Trophoblast cell (in vitro differentiated cells and primary cell): ENCODE data around the gene HS3ST5.

Experiments used
- DNase-seq, 2 donors: peaks; one replicate each; pipeline ENCODE4 v3.0.0-alpha.2; 2016
- H2AFZ ChIP-seq: 2 replicates; pipeline ENCODE4 v1.6.1; 2013; ENCODE audit warnings: low read length, moderate library complexity, mild to moderate bottlenecking; ENCODE audit not compliant: insufficient read depth, poor library complexity
- H2AK5ac ChIP-seq: 2 replicates; pipeline ENCODE4 v1.6.1; 2013; ENCODE audit warnings: mild to moderate bottlenecking, low read length
- H2BK120ac ChIP-seq: 2 replicates; pipeline ENCODE4 v1.6.1; 2013; ENCODE audit warnings: low read length, mild to moderate bottlenecking, moderate library complexity; ENCODE audit not compliant: insufficient read depth, poor library complexity
- H2BK12ac ChIP-seq: 2 replicates; pipeline ENCODE4 v1.6.1; 2013; ENCODE audit warnings: mild to moderate bottlenecking, low read length, moderate library complexity
- H2BK5ac ChIP-seq: 2 replicates; pipeline ENCODE4 v1.6.1; 2013; ENCODE audit warnings: low read length, low read depth, moderate library complexity, mild to moderate bottlenecking; ENCODE audit not compliant: poor library complexity
- H3K14ac ChIP-seq: 2 replicates; pipeline ENCODE4 v1.6.1; 2013; ENCODE audit warnings: mild to moderate bottlenecking, low read length
- H3K18ac ChIP-seq: 2 replicates; pipeline ENCODE4 v1.6.1; 2013; ENCODE audit warnings: mild to moderate bottlenecking, low read length
- H3K23ac ChIP-seq: 2 replicates; pipeline ENCODE4 v1.6.1; 2013; ENCODE audit warnings: low read length
- H3K27ac ChIP-seq: 2 replicates; pipeline ENCODE4 v1.5.1; 2013; ENCODE audit warnings: low read depth, mild to moderate bottlenecking, inconsistent platforms, low read length, moderate library complexity
- H3K27me3 ChIP-seq: 2 replicates; pipeline ENCODE4 v1.6.1; 2013; ENCODE audit warnings: inconsistent platforms, mild to moderate bottlenecking, low read length, moderate library complexity; ENCODE audit not compliant: insufficient read depth
- H3K36me3 ChIP-seq, 2 experiments: 1 replicate in 1 of 2; 2 replicates in 1 of 2; pipeline ENCODE4 v1.6.1; 2013; ENCODE audit warnings: low read length in 2 of 2, mild to moderate bottlenecking in 2 of 2, moderate library complexity in 1 of 2; ENCODE audit not compliant: insufficient read depth in 2 of 2, control insufficient read depth in 1 of 2
- H3K4ac ChIP-seq: 2 replicates; pipeline ENCODE4 v1.6.1; 2013; ENCODE audit warnings: low read depth, mild to moderate bottlenecking, low read length, moderate library complexity
- H3K4me1 ChIP-seq, 2 experiments: 1 replicate in 1 of 2; 2 replicates in 1 of 2; pipeline ENCODE4 v1.6.1; 2013; ENCODE audit warnings: low read length in 2 of 2, mild to moderate bottlenecking in 2 of 2, moderate library complexity in 1 of 2; ENCODE audit not compliant: insufficient read depth in 2 of 2, control insufficient read depth in 1 of 2
- H3K4me2 ChIP-seq: 2 replicates; pipeline ENCODE4 v1.6.1; 2013; ENCODE audit warnings: inconsistent platforms, mild to moderate bottlenecking, low read length, moderate library complexity
- H3K4me3 ChIP-seq: 2 replicates; pipeline ENCODE4 v1.5.1; 2013; ENCODE audit warnings: mild to moderate bottlenecking, low read depth, low read length, inconsistent platforms
- H3K79me1 ChIP-seq: one replicate; pipeline ENCODE4 v1.6.1; 2013; ENCODE audit warnings: low read length
- H3K79me2 ChIP-seq: 2 replicates; pipeline ENCODE4 v1.6.1; 2013; ENCODE audit warnings: low read length, mild to moderate bottlenecking; ENCODE audit not compliant: control insufficient read depth, insufficient read depth, poor library complexity
- H3K9ac ChIP-seq: 2 replicates; pipeline ENCODE4 v1.6.1; 2013; ENCODE audit warnings: mild to moderate bottlenecking, low read length
- H3K9me3 ChIP-seq: 2 replicates; pipeline ENCODE4 v1.6.1; 2013; ENCODE audit warnings: low read depth, mild to moderate bottlenecking, control low read depth, inconsistent platforms, low read length; ENCODE audit not compliant: insufficient read depth
- H4K12ac ChIP-seq: 2 replicates; pipeline ENCODE4 v1.6.1; 2013; ENCODE audit warnings: low read depth, mild to moderate bottlenecking, low read length, moderate library complexity
- H4K8ac ChIP-seq: 2 replicates; pipeline ENCODE4 v1.6.1; 2013; ENCODE audit warnings: low read depth, mild to moderate bottlenecking, low read length, moderate library complexity
- H4K91ac ChIP-seq: one replicate; pipeline ENCODE4 v1.6.1; 2013; ENCODE audit warnings: low read depth, mild to moderate bottlenecking, low read length, moderate library complexity
- WGBS: extraction: QIAGEN DNeasy Blood & Tissue Kit; methylation state at CpG from one replicate; pipeline ENCODE4 v1.1.7; 2013; ENCODE audit warnings: missing lambda C conversion rate; ENCODE audit not compliant: insufficient read length, insufficient coverage; ENCODE audit errors: extremely low coverage; 5-methylcytosine and 5-hydroxymethylcytosine counted together

HS3ST5 gene

DNA sequence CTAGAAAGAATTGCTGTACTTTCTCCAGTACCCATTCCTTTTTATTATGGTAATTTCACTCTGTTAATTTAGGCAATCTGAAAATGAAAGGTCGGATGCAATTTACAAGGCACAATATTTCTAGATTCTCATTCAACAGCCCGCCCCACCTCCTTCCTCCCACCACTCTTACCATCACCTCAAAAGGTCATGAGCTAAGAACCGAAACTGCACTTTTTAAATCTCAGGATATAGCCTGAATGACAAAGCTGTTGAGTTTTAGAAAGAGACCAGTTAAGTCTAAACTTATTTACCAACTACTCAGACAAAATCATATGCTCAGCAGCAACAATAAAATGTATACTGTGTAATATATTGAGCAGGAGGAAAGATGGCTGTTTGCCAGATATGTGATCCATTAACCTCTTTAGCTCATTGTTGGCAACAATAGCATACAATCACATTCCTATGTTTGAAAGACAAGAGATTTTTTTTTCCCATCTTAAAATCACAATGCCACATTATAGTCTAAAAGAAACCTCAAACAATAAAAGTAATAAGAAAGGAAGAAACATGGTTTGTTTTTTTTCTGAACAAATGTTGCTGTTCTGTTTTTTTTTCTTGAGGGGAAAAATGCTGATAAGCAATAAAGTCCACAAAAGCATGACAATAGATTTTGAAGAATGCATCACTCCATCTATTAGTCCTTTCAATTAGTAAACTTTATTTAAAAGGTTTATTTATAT lies 1.6 kb upstream of the HS3ST5 start:
- H3K9ac ChIP-seq = no peak overlapping the region
- DNase-seq = no peak
- H2BK12ac ChIP-seq = no peak overlapping the region

DNA sequence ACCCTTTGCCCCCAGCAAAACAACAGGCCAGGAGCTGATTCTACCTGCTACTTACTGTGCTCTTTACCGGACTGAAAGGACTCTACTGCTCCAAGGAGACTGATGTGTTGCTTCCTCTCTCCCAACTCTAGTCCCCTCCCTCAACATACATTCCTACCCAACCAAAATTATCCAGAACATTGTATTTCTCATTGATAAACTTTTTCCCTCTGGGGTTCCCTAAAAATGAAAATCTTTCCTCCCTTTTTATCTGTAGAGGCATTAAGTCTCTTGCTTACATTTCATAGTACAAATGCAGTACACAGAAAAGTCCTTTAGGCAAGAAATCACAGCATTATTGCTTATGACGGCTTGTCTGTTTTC lies 940 bp upstream of the HS3ST5 start:
- Histone ChIP-seq H4K8ac (no peak overlapping the region), H3K27me3 (no peaks in the 10 kb centered on the region), H3K36me3 (no peaks in the 10 kb centered on the region), H2BK5ac (no peak overlapping the region), H3K18ac (no peak overlapping the region), H2AFZ (no peak overlapping the region), H4K12ac (no peak overlapping the region), H3K4ac (no peak overlapping the region), H2AK5ac (no peak overlapping the region), H3K4me3 (no peak overlapping the region), H2BK120ac (no peak overlapping the region), H3K23ac (no peak overlapping the region), H3K4me1 (peaks cover 5 to 17% of the 10 kb centered on the region in 2 experiments), H3K9ac (no peak overlapping the region), H3K79me2 (no peaks in the 10 kb centered on the region), H3K27ac (no peak overlapping the region), H3K14ac (no peak overlapping the region), H4K91ac (no peak overlapping the region), H3K79me1 (no peaks in the 10 kb centered on the region), H2BK12ac (no peak overlapping the region), H3K4me2 (peak overlapping the region; percentile 82), H3K9me3 (peaks cover 2% of the 10 kb centered on the region)
- DNase-seq = no peak
- WGBS = no CpG with 5 or more reads among the region's 2 CpGs

More for the DNA sequence above, 1.6 kb upstream of the HS3ST5 start:
- H3K36me3 ChIP-seq = no peaks in the 10 kb centered on the region
- H3K27me3 ChIP-seq = no peaks in the 10 kb centered on the region
- no peak overlapping the region for H2AFZ ChIP-seq
- no peak overlapping the region for H3K4ac ChIP-seq
- H3K18ac ChIP-seq = no peak overlapping the region
- no peak overlapping the region for H3K23ac ChIP-seq
- no peak overlapping the region for H4K12ac ChIP-seq
- no peak overlapping the region for H4K8ac ChIP-seq
- WGBS = no CpG with 5 or more reads among the region's 3 CpGs
- H3K9me3 ChIP-seq = peaks cover 2% of the 10 kb centered on the region
- H3K4me3 ChIP-seq = no peak overlapping the region
- H2BK120ac ChIP-seq = no peak overlapping the region
- no peak overlapping the region for H3K4me2 ChIP-seq
- no peak overlapping the region for H3K14ac ChIP-seq
- no peaks in the 10 kb centered on the region for H3K79me1 ChIP-seq
- H2BK5ac ChIP-seq = no peak overlapping the region
- peaks cover 5 to 17% of the 10 kb centered on the region in 2 experiments for H3K4me1 ChIP-seq
- no peak overlapping the region for H2AK5ac ChIP-seq
- H3K27ac ChIP-seq = no peak overlapping the region
- no peaks in the 10 kb centered on the region for H3K79me2 ChIP-seq
- H4K91ac ChIP-seq = no peak overlapping the region

DNA sequence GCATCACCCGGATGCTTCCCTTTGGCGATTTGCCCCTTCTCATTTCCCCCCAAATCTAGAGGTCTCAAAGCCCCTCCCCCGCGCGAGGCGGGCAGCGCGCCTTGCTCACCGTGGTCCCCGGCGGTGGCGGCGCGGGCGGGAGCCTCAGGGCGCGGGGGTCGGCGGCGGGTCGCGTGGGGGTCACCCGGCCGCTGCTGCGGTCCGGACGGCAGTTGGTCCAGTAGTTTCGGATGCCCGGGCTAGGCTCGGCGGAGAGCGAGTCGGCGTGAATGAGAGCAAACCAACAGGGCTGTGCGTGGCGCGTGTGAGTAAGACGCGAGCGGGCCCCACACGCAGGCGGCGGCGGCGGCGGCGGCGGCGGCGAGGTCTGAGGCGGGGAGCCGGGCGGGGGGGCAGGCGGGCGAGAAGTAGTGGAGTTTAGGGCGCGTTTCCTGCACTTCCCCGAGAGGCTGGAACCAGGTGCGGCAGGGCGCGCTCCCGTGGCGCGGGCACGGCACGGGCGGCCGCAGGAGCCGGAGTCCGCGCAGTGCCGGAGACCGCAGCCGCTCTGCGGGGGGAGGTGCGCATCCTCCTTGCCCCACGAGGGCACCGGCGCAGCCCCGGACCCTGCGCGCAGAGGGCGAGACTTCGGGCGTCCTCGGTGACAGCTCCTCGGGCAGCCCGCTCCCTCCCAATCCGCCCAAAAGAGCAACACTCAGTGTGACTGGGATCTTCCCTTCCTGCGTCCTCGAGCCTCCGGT lies 567 bp downstream of the HS3ST5 start:
- Histone ChIP-seq H4K8ac (peak overlapping the region; percentile 16), H3K14ac (no peak overlapping the region), H3K27me3 (no peaks in the 10 kb centered on the region), H3K4me2 (peak overlapping the region; percentile 82), H2AFZ (peak overlapping the region; percentile 10), H3K36me3 (no peaks in the 10 kb centered on the region), H4K12ac (peak overlapping the region; percentile 45), H3K23ac (no peak overlapping the region), H2BK12ac (no peak overlapping the region), H3K79me2 (no peaks in the 10 kb centered on the region), H3K4me3 (peak overlapping the region; percentile 84), H3K79me1 (no peaks in the 10 kb centered on the region), H2BK5ac (no peak overlapping the region), H3K27ac (no peak overlapping the region), H2BK120ac (no peak overlapping the region), H3K4ac (no peak overlapping the region), H3K4me1 (peaks cover 5 to 17% of the 10 kb centered on the region in 2 experiments), H2AK5ac (no peak overlapping the region), H4K91ac (no peak overlapping the region), H3K9ac (no peak overlapping the region), H3K18ac (no peak overlapping the region), H3K9me3 (peaks cover 2% of the 10 kb centered on the region)
- no CpG with 5 or more reads among the region's 92 CpGs for WGBS
- DNase-seq = peak in 1 of 2 donors; percentile 9

DNA sequence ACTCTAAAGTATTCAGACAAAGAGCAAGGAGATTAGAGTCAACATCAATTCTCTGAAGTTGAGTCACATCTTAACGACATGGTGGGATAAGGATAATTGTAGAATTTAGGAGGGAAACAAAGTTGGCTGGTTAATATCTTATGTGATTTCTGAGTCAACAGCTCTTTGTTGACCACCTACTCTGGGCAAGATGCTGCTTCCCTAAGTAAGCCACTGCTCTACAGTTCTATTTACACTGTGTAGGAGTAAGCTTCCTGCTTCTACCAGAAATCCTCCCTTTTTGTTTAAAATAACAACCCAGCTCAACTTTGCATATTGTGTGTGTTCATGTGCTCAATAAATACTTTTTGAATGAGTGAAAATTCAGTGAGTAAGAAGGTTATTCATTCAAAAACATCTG lies 3.1 kb downstream of the HS3ST5 start:
- H3K27me3 ChIP-seq = no peaks in the 10 kb centered on the region
- no peak overlapping the region for H2AK5ac ChIP-seq
- no peak overlapping the region for H3K4me2 ChIP-seq
- H4K8ac ChIP-seq = no peak overlapping the region
- H3K18ac ChIP-seq = no peak overlapping the region
- H3K4me3 ChIP-seq = no peak overlapping the region
- H3K27ac ChIP-seq = no peak overlapping the region
- no peak overlapping the region for H2AFZ ChIP-seq
- H3K4me1 ChIP-seq = peaks cover 5 to 17% of the 10 kb centered on the region in 2 experiments
- no peak overlapping the region for H3K4ac ChIP-seq
- no peak for DNase-seq
- H3K79me1 ChIP-seq = no peaks in the 10 kb centered on the region
- no peak overlapping the region for H2BK12ac ChIP-seq
- WGBS = no CpG with 5 or more reads among the region's 1 CpG
- H2BK5ac ChIP-seq = no peak overlapping the region
- no peak overlapping the region for H3K23ac ChIP-seq
- no peaks in the 10 kb centered on the region for H3K79me2 ChIP-seq
- no peak overlapping the region for H4K91ac ChIP-seq
- H3K9ac ChIP-seq = no peak overlapping the region
- H2BK120ac ChIP-seq = no peak overlapping the region
- peaks cover 2% of the 10 kb centered on the region for H3K9me3 ChIP-seq
- H3K36me3 ChIP-seq = no peaks in the 10 kb centered on the region
- H4K12ac ChIP-seq = no peak overlapping the region
- no peak overlapping the region for H3K14ac ChIP-seq
